CD14-positive monocyte (primary cell): Measurements from ENCODE around the gene MIPOL1. TPM values are rescaled to one million over a fixed set of nuclear protein-coding genes. Genes with fewer than 3 reads are reported as not detected.

ENCODE experiments used
- DNase-seq, 3 donors: peaks; one replicate each; pipeline ENCODE4 v3.0.0-alpha.2; 2011 to 2022
- H2AFZ ChIP-seq: 2 replicates; pipeline ENCODE4 v1.6.0; 2012; ENCODE audit warnings: mild to moderate bottlenecking, low read depth, low read length, inconsistent platforms; ENCODE audit not compliant: insufficient read depth, poor library complexity, severe bottlenecking
- H3K27ac ChIP-seq, 2 donors: 1 replicate in 1 of 2; 2 replicates in 1 of 2; pipeline ENCODE4 v1.5.1; 2012 to 2013; ENCODE audit warnings: low read length in 2 of 2, control low read depth in 1 of 2, inconsistent platforms in 1 of 2, low read depth in 1 of 2, mild to moderate bottlenecking in 1 of 2
- H3K27me3 ChIP-seq, 2 donors: one replicate each; pipeline versions ENCODE4 v1.6.0 to v1.6.1; 2011 to 2013; ENCODE audit warnings: low read length in 2 of 2; ENCODE audit not compliant: control insufficient read depth in 2 of 2, insufficient read depth in 2 of 2
- H3K36me3 ChIP-seq, 2 donors: replicated peaks in 1 of 2; 1 replicate in 1 of 2; 2 replicates in 1 of 2; pipeline versions ENCODE4 v1.5.1 to v1.6.1; 2012 to 2013; ENCODE audit warnings: low read length in 2 of 2, control low read depth in 1 of 2, inconsistent platforms in 1 of 2, mild to moderate bottlenecking in 1 of 2; ENCODE audit not compliant: insufficient read depth in 2 of 2, control insufficient read depth in 1 of 2
- H3K4me1 ChIP-seq, 2 donors: 1 replicate in 1 of 2; 2 replicates in 1 of 2; pipeline versions ENCODE4 v1.5.1 to v1.6.1; 2012 to 2013; ENCODE audit warnings: low read length in 2 of 2, control low read depth in 1 of 2, inconsistent platforms in 1 of 2, mild to moderate bottlenecking in 1 of 2, moderate library complexity in 1 of 2; ENCODE audit not compliant: insufficient read depth in 2 of 2, control insufficient read depth in 1 of 2
- H3K4me2 ChIP-seq: replicated peaks from 2 replicates; pipeline ENCODE3; 2012; ENCODE audit warnings: low read length, moderate library complexity, mild to moderate bottlenecking; ENCODE audit not compliant: poor library complexity, severe bottlenecking; ENCODE audit errors: extremely low read depth
- H3K4me3 ChIP-seq, 3 experiments: fragments of 200-600 bp in 1 of 3; sonication (generic) in 1 of 3; replicated peaks in 1 of 3; 1 replicate in 2 of 3; 2 replicates in 1 of 3; pipeline ENCODE4 v1.5.1; 2011 to 2013; ENCODE audit warnings: low read length in 3 of 3, mild to moderate bottlenecking in 3 of 3, control low read depth in 2 of 3, low read depth in 2 of 3, inconsistent platforms in 1 of 3, moderate library complexity in 1 of 3
- H3K79me2 ChIP-seq: 2 replicates; pipeline ENCODE4 v1.6.0; 2012; ENCODE audit warnings: mild to moderate bottlenecking, control low read depth, inconsistent platforms, low read length, moderate library complexity; ENCODE audit not compliant: insufficient read depth
- H3K9ac ChIP-seq: 2 replicates; pipeline ENCODE4 v1.6.0; 2017; ENCODE audit warnings: low read length, mild to moderate bottlenecking; ENCODE audit not compliant: insufficient read depth, poor library complexity, severe bottlenecking
- H3K9me3 ChIP-seq, 2 donors: replicated peaks in 1 of 2; 1 replicate in 1 of 2; 2 replicates in 1 of 2; pipeline versions ENCODE4 v1.5.1 to v1.6.1; 2012 to 2013; ENCODE audit warnings: low read length in 2 of 2, control low read depth in 1 of 2; ENCODE audit not compliant: control insufficient read depth in 1 of 2, insufficient read depth in 1 of 2
- H4K20me1 ChIP-seq: 2 replicates; pipeline ENCODE4 v1.6.0; 2012; ENCODE audit warnings: mild to moderate bottlenecking, low read length, control low read depth, moderate library complexity; ENCODE audit not compliant: insufficient read depth
- H3K27ac Mint-ChIP-seq, 7 donors: one replicate each; pipeline ENCODE4 v1.8.0; 2020; ENCODE audit warnings: mild to moderate bottlenecking in 7 of 7, mixed read lengths in 7 of 7, moderate library complexity in 6 of 7, inconsistent platforms in 2 of 7
- H3K27me3 Mint-ChIP-seq, 3 donors: one replicate each; pipeline ENCODE4 v1.8.0; 2021 to 2022; ENCODE audit warnings: low read depth in 3 of 3, mild to moderate bottlenecking in 3 of 3, mixed read lengths in 3 of 3, moderate library complexity in 3 of 3, inconsistent platforms in 1 of 3
- H3K36me3 Mint-ChIP-seq, 2 donors: one replicate each; pipeline ENCODE4 v1.8.0; 2020; ENCODE audit warnings: mixed read lengths in 2 of 2, inconsistent platforms in 1 of 2, mild to moderate bottlenecking in 1 of 2
- H3K4me1 Mint-ChIP-seq: one replicate; pipeline ENCODE4 v1.8.0; 2020; ENCODE audit warnings: mild to moderate bottlenecking, mixed read lengths
- H3K4me3 Mint-ChIP-seq, 2 donors: one replicate each; pipeline ENCODE4 v1.8.0; 2020; ENCODE audit warnings: mild to moderate bottlenecking in 2 of 2, mixed read lengths in 2 of 2, moderate library complexity in 1 of 2
- H3K9me3 Mint-ChIP-seq, 7 donors: one replicate each; pipeline ENCODE4 v1.8.0; 2020 to 2022; ENCODE audit warnings: mixed read lengths in 7 of 7, mild to moderate bottlenecking in 6 of 7, moderate library complexity in 6 of 7, inconsistent platforms in 2 of 7
- CTCF ChIP-seq: fragments of 200-600 bp; IDR thresholded peaks from one replicate; pipeline ENCODE4 v1.8.0; 2022; ENCODE audit warnings: antibody characterized with exemption, mild to moderate bottlenecking
- WGBS: methylation state at CpG from one replicate; pipeline ENCODE4 v1.1.5; 2013; ENCODE audit warnings: missing lambda C conversion rate; ENCODE audit not compliant: insufficient coverage; 5-methylcytosine and 5-hydroxymethylcytosine counted together
- intact Hi-C, 2 donors: fragments of 100-400 bp; cut with micrococcal nuclease; formaldehyde crosslinking; loops; one replicate each; pipeline versions ENCODE4 v1.15.0 to v1.15.1; 2023
- polyA plus RNA-seq, 3 donors: library from polyadenylated mRNA; depleted of rRNA in 1 of 3; unstranded in 2 of 3; stranded (reverse) in 1 of 3; fragments of 300-500 nt in 2 of 3; fragments of >200 nt in 1 of 3; fragmentation: Illumina TruSeq in 2 of 3; gene quantifications; 1 replicate in 2 of 3; 2 replicates in 1 of 3; pipeline ENCODE4 v1.2.3, GENCODE V29; 2012 to 2021

Gene MIPOL1
- polyA plus RNA-seq, 3 donors: not detected

- Mint-ChIP-seq H3K36me3 (no peaks in the 10 kb centered on the region), H3K4me3 (no peak overlapping the region), H3K4me1 (no peaks in the 10 kb centered on the region), H3K27ac (no peak overlapping the region), H3K27me3 (no peaks in the 10 kb centered on the region), H3K9me3 (peaks cover 10 to 30% (median 20%) of the 10 kb centered on the region in 7 donors)
- no peak overlapping the region for H3K4me2 ChIP-seq
- H3K27ac ChIP-seq: no peak overlapping the region
- no peak for DNase-seq
- WGBS: no CpG with 5 or more reads among the region's 1 CpG
- TF ChIP-seq CTCF: no peak
- H2AFZ ChIP-seq: no peak overlapping the region
- H3K4me1 ChIP-seq: no peaks in the 10 kb centered on the region
- intact Hi-C loops: no loop called here
- H3K9ac ChIP-seq: no peak overlapping the region
- H4K20me1 ChIP-seq: no peaks in the 10 kb centered on the region
- no peaks in the 10 kb centered on the region for H3K27me3 ChIP-seq
- H3K9me3 ChIP-seq: peaks cover 6 to 10% of the 10 kb centered on the region in 2 donors
- H3K4me3 ChIP-seq: no peak overlapping the region
- H3K36me3 ChIP-seq: no peaks in the 10 kb centered on the region
- no peaks in the 10 kb centered on the region for H3K79me2 ChIP-seq
Observed at GRCh38 chr14:37482428-37482827, 284.7 kb downstream of the MIPOL1 start.

GRCh38 chr14:37483672-37484071 is 285.9 kb downstream of the MIPOL1 start:
- Histone ChIP-seq H4K20me1 (no peaks in the 10 kb centered on the region), H3K4me2 (no peak overlapping the region), H3K4me1 (no peaks in the 10 kb centered on the region), H2AFZ (no peak overlapping the region), H3K4me3 (no peak overlapping the region), H3K79me2 (no peaks in the 10 kb centered on the region), H3K27me3 (no peaks in the 10 kb centered on the region), H3K9ac (no peak overlapping the region), H3K27ac (no peak overlapping the region), H3K9me3 (peaks cover 0 to 10% of the 10 kb centered on the region in 2 donors), H3K36me3 (no peaks in the 10 kb centered on the region)
- H3K4me1 Mint-ChIP-seq: no peaks in the 10 kb centered on the region
- intact Hi-C loops: no loop called here
- no peak overlapping the region for H3K27ac Mint-ChIP-seq
- 100% methylated on average over 1 of the region's 4 CpGs for WGBS
- TF ChIP-seq CTCF: no peak
- peaks cover 10 to 27% (median 18%) of the 10 kb centered on the region in 7 donors for H3K9me3 Mint-ChIP-seq
- H3K27me3 Mint-ChIP-seq: no peaks in the 10 kb centered on the region
- H3K4me3 Mint-ChIP-seq: no peak overlapping the region
- no peak for DNase-seq
- no peaks in the 10 kb centered on the region for H3K36me3 Mint-ChIP-seq
